Right renal cortex interstitium (tissue), 3 donors: ENCODE measurements around the gene SP1. TPM values are rescaled to one million over a fixed set of nuclear protein-coding genes. Genes with fewer than 3 reads are reported as not detected.
"Not testable (repeated sequence)": the region's sequence is repeated elsewhere in the genome, so short reads cannot be mapped to it uniquely, and the experiment has no call there.

ENCODE experiments used
- DNase-seq, 3 donors: peaks; one replicate each; pipeline ENCODE4 v3.0.0-alpha.2; 2013; ENCODE audit warnings: low read depth in 3 of 3, low spot score in 2 of 3
- polyA plus RNA-seq, 3 donors: library from polyadenylated mRNA; unstranded; fragments of 120-200 nt; gene quantifications; one replicate each; pipeline ENCODE4 v1.2.1, GENCODE V29; 2013; ENCODE audit not compliant: insufficient read length in 3 of 3

Gene SP1
- polyA plus RNA-seq, 3 donors, result 76.7 to 81.0 (median 77.6) TPM

GRCh38 chr12:53410951-53411350, 31.0 kb downstream of the SP1 start:
- no peak for DNase-seq

GRCh38 chr12:53413485-53414204, 33.7 kb downstream of the SP1 start:
- no peak for DNase-seq

- DNase-seq, result no peak
Measured at GRCh38 chr12:53414756-53415417, 34.9 kb downstream of the SP1 start.

DNA sequence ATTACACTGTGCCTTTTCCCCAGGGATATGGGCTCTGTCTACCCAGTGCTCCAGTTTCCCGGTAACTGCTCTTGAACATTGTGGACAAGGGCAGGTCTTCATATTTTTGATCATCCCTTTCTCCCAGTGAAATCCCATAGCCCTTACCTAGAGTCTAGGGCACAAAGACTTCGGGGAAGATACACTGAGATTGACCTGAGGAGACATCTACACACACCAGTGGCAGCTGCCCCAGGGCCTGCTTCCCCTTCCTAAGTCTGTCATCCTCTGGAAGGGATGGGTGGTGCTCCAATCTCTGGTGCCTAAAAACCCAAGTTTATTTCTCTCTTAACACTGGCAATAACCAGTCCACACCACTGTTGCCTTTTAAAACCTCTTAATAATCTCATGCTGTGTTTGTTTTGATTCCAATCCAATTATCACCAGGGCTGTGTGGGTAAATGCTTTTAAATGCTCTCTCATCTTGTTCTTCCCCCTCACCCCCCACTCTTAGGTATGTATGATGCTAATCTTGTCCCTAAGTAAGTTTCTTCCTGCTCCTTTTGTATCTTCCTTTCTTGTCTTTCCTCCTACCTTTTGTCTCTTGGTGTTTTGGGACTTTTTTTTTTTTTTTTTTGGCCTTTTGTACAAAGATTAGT, 35.9 kb downstream of the SP1 start:
- not testable (repeated sequence) for DNase-seq

- not testable (repeated sequence) for DNase-seq
Measured at GRCh38 chr12:53417291-53417816, 37.4 kb downstream of the SP1 start.

DNA sequence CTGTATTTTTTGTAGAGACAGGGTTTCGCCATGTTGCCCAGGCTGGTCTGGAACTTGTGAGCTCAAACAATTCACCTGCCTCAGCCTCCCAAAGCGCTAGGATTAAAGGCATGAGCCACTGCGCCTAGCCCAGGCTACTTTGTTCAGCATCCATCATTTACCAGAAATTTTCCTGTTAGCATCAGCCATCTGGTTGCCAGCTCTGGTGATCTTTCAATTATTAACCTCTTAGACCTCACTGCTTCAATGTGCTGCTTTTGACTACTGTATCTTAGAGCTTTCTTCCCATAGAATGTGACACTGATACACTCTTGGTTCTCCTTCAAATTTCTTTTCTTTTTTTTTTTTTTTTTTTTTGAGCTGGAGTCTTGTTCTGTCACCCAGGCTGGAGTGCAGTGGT, 38.2 kb downstream of the SP1 start:
- no peak for DNase-seq

GRCh38 chr12:53419756-53420155, 39.8 kb downstream of the SP1 start:
- no peak for DNase-seq

DNA sequence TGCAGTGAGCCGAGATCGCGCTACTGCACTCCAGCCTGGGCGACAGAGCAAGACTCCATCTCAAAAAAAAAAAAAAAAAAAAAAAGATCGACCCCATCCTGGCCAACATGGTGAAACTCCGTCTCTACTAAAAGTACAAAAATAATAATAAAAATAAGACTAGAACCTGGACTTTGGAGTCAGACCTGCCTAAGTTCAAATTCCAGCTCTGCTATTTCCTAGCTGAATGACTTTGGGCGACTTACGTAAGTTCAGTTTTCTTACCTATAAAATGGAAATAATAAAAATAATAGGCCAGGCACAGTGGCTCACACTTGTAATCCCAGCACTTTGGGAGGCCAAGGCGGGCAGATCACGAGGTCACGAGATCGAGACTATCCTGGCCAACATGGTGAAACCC, 42.3 kb downstream of the SP1 start:
- DNase-seq, result not testable (repeated sequence)

DNA sequence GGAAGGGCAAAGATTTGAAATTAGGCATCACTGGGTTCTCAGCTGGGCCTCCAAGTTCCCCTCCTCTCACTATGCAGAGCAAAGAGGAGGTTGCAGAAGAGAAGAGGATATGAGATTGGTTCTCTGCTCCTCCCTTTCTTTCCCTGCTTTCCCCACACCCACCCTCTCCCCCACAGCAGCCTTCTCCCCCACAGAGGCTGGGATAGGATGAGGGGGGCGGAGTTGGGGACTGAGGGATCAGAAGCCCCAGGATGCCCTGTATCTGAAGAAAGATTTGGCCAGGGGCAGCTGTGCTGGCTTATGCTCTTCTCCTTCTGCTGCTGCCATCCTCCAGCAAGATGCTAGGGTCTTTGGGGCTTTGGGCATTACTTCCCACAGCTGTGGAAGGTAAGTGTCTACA, 43.6 kb downstream of the SP1 start, which contains the start of gene AMHR2:
AMHR2 (plus strand) TSS at position 259 of the 400 bp plus-strand sequence; CDS start at position 339, 80 bp downstream.
- no peak for DNase-seq

GRCh38 chr12:53424626-53425514, 44.9 kb downstream of the SP1 start:
- no peak for DNase-seq

DNA sequence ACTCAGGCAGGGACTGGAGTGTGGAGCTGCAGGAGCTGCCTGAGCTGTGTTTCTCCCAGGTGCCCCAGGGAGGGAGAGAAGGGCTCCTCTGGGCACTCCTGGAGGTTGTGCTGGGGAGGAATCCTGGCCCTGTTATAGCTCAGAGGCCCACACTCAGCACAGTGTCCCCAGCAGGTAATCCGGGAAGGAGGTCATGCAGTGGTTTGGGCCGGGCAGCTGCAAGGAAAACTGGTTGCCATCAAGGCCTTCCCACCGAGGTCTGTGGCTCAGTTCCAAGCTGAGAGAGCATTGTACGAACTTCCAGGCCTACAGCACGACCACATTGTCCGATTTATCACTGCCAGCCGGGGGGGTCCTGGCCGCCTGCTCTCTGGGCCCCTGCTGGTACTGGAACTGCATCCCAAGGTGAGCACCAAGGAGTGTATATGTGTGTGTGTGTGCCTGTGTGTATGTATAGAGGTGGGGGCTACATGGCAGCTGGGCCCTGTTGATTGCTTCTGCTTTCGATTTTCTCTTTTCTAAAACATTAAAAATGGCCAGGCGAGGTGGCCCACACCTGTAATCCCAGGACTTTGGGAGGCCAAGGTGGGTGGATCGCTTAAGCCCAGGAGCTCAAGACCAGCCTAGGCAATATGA, 45.7 kb downstream of the SP1 start:
- no peak for DNase-seq

GRCh38 chr12:53427905-53428594, 48.1 kb downstream of the SP1 start:
- DNase-seq, result no peak

- no peak for DNase-seq
Measured at GRCh38 chr12:53428741-53429140, 48.8 kb downstream of the SP1 start.

GRCh38 chr12:53430116-53430515, 50.1 kb downstream of the SP1 start:
- DNase-seq, result no peak

- DNase-seq, result no peak
Measured at GRCh38 chr12:53431187-53431586, 51.2 kb downstream of the SP1 start.

- DNase-seq, result not testable (repeated sequence)
Measured at GRCh38 chr12:53435326-53435725, 55.4 kb downstream of the SP1 start.

- DNase-seq, result not testable (repeated sequence)
Measured at GRCh38 chr12:53439582-53439981, 59.6 kb downstream of the SP1 start.

DNA sequence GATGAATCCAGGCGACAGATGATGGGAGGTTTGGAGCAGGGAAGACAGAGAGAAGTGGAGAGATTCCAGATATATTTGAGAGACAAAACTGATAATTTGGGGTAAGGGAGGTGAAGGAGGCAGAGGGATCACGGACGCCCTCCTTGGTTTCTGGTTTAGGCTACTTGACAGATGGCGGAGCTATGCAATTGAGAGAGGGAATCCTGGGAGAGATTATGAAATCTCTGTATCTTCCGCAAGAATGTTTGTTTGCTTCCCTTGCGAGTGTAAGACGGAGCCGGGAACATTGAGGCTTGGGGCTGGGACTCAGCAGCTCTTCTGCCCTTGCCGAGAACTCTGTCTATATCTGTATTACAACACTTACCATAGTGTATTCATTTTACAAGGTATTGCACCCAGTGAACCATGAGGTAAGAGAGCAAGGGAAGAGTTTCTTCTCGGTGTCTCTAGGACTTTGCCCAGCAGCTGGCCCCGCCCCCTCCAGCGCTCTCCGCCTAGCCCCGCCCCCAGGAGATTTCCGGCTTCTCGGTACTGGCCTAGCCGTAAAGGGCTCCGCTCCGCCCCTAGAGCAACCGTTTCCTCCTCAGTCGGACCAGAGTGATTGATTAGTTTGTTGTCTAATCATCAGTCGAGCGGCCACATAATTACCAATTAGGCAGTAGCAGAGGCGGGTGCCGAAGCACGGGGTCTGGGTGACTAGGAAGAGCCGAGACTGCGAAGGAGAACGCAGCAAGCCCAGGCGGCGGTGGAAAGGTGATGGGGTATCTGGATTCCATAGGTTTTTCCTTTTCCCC, 61.3 kb downstream of the SP1 start, which contains the start of gene PRR13:
PRR13 (plus strand) TSS at position 695 of the 794 bp plus-strand sequence. CDS start 981 bp downstream, outside the sequence.
- DNase-seq, result peak; percentile 93 to 98 (median 94)
